Measurements from ENCODE around the gene SMARCE1.

The SMARCE1 gene

DNA sequence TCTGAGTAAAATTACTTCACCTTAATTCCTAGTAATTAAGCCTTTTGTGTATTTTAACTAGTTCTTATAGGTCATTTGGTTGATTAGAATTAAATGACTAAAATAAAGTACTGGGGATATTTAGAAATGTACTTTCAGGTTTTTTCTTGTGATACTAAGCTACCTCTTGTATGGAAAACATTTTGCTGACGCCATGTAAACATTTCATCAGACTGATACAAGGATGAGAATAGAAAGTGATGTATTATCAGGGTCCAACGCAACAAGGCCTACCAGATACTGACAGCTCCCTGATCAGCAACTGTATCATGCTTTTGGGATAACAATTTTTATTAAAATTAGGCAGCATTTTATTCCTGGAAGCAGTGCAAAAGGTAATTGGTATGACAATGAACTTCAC, 1.7 kb downstream of the SMARCE1 start:
- DNase-seq (ENCODE audit: low read depth): no peak

GRCh38 chr17:40645291-40645690, 2.3 kb downstream of the SMARCE1 start:
- DNase-seq (ENCODE audit: low read depth): no peak

GRCh38 chr17:40637931-40638330, 9.7 kb downstream of the SMARCE1 start:
- no peak for DNase-seq (ENCODE audit: low read depth)

- DNase-seq (ENCODE audit: low read depth): no peak
Observed at GRCh38 chr17:40633871-40634270, 13.7 kb downstream of the SMARCE1 start.

- DNase-seq (ENCODE audit: low read depth): no peak
Observed at GRCh38 chr17:40632216-40632615, 15.4 kb downstream of the SMARCE1 start.

DNA sequence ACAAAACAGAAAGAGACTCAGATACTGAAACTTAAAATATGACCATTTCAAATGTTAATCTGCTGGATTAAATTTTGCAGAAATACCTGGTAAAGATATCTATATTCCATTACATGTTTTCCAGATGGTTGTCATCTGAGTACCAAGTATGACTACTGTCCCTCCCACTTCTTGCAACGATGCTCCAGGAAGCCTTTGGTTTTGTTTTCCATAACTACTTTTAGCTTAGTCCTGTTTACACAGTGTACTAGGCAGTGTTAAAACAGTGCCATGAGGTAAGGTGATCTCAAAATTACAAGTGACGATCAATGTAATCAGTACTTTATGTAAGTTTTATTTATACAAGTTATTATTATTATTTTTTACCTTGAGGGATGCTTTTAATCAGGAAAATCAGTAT, 17.8 kb downstream of the SMARCE1 start:
- DNase-seq (ENCODE audit: low read depth): no peak

- DNase-seq (ENCODE audit: low read depth): no peak
Observed at GRCh38 chr17:40625311-40625710, 22.3 kb downstream of the SMARCE1 start.

- no peak for DNase-seq (ENCODE audit: low read depth)
Observed at GRCh38 chr17:40623419-40624210, 24.0 kb downstream of the SMARCE1 start.

DNA sequence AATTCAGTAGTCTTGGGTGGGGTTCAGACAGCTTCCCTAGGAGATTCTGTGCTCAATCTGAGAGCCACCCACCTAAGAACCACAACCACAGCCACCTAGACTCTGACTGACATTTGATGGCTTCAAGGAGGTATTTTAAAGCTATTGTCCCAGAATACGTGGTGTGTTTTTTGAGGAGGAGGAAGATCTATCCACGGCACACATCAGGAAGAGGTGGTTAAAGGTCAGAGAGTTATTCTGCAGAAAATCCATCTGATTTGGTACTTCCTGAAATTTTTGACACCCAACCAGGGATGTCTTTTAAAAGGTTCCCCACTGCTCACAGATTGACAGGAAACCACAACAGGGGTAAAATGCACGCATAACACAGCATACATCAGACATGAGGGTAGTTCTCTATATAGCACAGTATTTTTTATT, 25.1 kb downstream of the SMARCE1 start:
- DNase-seq (ENCODE audit: low read depth): no peak

GRCh38 chr17:40621578-40621977, 26.0 kb downstream of the SMARCE1 start:
- no peak for DNase-seq (ENCODE audit: low read depth)

GRCh38 chr17:40621019-40621418, 26.6 kb downstream of the SMARCE1 start:
- no peak for DNase-seq (ENCODE audit: low read depth)

GRCh38 chr17:40618754-40619625, 28.6 kb downstream of the SMARCE1 start:
- DNase-seq (ENCODE audit: low read depth): no peak

- no peak for DNase-seq (ENCODE audit: low read depth)
Observed at GRCh38 chr17:40617678-40618240, 29.9 kb downstream of the SMARCE1 start.

GRCh38 chr17:40616592-40616991, 31.0 kb downstream of the SMARCE1 start:
- no peak for DNase-seq (ENCODE audit: low read depth)

DNA sequence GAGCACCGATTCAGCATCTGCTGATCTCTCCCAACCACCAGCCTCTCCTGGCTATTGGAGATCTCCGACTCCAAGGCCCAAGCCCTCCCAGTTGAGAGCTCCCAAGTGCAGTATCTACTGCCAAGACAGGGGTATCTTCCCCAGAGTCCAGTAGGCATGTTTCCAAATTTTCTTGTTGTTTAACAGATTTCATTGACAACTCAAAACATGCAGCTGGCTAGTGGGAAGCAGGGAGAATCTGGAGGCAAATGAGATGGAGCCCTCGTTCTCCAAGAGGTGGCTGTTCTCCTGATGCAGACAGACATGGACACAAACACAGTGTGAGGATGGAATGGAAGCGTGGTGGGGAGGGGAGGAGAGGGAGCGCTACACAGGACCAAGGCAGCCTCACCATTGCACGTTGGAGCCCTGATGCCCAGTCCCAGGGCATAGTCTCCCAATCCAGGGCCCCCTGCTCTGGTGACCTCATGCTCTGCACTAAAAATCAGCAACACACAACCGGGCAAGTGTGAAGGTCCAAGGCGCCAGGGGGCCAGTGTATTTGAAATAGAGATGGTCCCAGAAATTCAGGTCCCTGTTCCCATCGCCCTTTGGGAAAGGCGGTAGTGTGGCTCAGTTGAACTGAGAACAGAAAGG, 31.7 kb downstream of the SMARCE1 start:
- no peak for DNase-seq (ENCODE audit: low read depth)

DNA sequence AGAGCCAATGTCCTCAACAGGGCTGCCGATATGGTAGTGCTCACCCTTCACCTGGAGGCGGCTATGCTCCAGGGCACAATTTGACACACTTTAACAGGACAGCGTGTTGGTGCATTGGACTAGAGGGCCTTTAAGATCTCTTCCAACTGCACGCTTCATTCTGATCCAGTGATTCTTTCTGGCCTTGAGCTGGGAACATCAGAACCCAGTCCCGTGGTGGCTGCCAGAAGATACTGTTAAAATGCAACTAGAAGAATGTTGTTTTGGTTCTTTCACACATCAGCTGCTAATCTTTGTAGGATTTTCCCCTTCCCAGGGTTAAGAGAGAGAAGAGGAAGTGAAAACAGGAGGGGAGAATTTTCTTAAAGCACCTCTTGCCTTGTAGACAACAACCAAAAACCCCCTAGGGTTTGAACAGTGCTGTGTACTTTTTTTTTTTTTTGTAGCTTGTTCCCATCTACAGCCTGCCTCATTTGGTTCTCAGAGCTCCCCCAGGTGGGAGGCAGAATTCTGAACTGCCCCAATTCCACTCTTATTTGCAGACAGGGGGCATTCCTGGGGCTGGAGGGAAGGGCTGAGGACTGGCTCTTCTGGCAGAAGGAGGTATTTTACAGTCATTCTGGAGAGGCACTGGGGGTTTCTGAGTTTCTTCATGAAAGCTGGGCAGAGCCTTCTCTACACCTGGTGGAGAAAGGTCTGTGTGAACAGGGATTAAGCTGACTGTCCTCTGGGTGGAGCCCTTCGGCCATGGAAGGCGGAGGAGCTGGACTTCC, 32.4 kb downstream of the SMARCE1 start:
- no peak for DNase-seq (ENCODE audit: low read depth)

DNA sequence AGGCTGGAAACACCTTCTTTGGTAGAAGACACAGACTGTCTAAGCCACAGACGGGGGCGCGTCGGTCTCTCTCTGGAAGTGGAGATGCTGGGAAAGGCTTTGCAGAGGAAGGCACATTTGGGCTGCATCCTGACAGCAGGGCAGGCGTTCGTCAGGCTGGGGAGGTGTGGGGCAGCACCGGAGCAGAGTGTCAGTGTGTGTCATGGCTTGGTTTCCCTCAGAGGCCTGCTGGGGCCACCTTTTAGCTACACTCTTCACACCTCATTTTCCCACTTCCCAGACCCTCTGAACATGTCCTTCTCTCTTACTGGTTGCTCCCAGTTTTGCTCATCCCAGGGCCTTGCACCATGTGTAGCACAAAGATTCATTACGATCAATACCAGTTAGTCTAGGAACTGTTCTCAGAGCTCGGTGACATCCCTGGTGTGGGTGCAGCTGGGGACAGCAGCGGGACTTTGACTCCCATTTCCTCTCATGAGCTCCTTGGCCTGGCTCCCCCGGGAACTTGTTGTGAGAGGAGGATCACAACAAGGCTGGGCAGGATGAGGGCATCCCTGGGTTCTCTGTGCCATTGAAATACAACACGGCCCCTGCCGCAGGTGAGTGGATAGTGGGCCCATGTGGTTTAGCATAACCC, 33.1 kb downstream of the SMARCE1 start:
- no peak for DNase-seq (ENCODE audit: low read depth)

DNA sequence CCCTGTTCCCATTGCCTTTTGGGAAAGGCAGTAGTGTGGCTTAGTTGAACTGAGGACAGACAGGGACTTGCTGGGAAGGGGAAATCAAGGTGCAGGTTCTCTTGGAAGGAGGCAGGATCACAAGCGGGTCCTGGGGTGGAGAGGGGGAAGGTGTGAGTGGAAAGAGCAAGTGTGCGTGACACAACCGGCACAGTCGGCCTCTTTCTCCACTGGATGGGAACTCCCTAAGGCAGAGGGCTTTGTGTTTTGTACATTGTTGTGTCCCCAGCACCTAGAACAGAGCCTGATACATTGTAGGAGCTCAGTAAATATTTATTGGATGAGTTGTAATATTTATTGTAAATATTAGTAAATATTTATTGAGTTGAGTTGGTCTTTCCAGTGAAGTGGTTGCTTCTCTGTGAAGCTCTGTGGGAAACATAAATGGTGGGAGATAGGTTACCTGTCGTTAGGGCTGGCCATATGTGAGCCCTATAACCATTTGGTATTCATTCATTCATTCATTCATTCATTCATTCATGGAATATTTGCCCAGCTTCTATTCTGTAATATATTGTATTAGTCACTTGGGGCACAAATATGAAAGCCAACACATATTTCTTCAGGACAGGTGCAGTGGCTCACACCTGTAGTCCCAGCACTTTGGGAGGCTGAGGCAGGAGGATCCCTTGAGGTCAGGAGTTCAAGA, 34.0 kb downstream of the SMARCE1 start:
- DNase-seq (ENCODE audit: low read depth): no peak

DNA sequence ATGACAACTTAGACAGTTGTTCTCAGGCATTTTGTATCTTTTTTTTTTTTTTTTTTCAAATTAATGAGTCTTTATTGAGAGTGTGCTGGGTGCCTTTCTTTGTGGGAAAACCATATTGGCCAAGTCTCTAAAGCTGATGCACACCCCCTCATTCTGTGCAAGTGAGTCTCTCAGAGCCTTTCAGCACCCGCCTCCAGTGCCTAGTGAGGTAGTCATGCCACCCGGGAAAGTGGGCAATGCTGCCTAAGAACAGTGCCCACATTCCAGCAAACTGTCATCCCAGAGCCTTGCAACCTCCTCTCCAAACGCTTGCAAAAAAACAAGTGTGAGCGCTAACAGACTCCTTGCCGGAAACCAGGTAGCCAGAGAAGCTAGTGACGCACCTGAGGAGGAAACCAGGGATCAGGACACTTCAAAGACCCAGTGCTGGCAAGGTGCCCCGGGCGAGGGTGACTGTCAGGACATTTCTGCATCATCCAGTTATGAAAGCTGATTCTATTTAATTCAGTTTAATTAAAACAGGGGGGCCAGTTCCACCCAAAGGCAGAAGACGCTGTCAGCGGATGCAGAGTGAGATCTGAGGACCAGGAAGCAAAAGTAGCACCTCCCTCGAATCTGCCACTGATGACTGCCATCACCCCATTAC, 34.9 kb downstream of the SMARCE1 start:
- DNase-seq (ENCODE audit: low read depth): peak; percentile 73
